Natural killer cell (primary cell): Measurements from ENCODE around the gene CORO7. TPM values are rescaled to one million over a fixed set of nuclear protein-coding genes. Genes with fewer than 3 reads are reported as not detected.

Source experiments
- ATAC-seq, 3 donors: fragments of 150-1000 bp in 2 of 3; fragments of 200-7000 bp in 1 of 3; cut with Tn5 transposase; 1 replicate in 1 of 3; 2 replicates in 2 of 3; pipeline ENCODE4 v1.10.0; 2021; ENCODE audit warnings: mild to moderate bottlenecking in 2 of 3, moderate library complexity in 2 of 3
- DNase-seq, 2 donors: peaks; one replicate each; pipeline versions ENCODE4 v3.0.0 to v3.0.0-alpha.2; 2013 to 2021; ENCODE audit warnings: mixed read lengths in 1 of 2
- H3K27ac ChIP-seq: one replicate; pipeline ENCODE4 v1.5.1; 2013; ENCODE audit warnings: mild to moderate bottlenecking, low read length
- H3K27me3 ChIP-seq: one replicate; pipeline ENCODE4 v1.6.1; 2013; ENCODE audit warnings: low read length; ENCODE audit not compliant: control insufficient read depth, insufficient read depth
- H3K36me3 ChIP-seq: one replicate; pipeline ENCODE4 v1.6.1; 2013; ENCODE audit warnings: low read length; ENCODE audit not compliant: control insufficient read depth, insufficient read depth
- H3K4me1 ChIP-seq: one replicate; pipeline ENCODE4 v1.6.1; 2013; ENCODE audit warnings: low read length; ENCODE audit not compliant: control insufficient read depth, insufficient read depth
- H3K4me3 ChIP-seq: one replicate; pipeline ENCODE4 v1.5.1; 2013; ENCODE audit warnings: low read length
- H3K9me3 ChIP-seq: one replicate; pipeline ENCODE4 v1.6.1; 2013; ENCODE audit warnings: low read length; ENCODE audit not compliant: control insufficient read depth, insufficient read depth
- H3K27ac Mint-ChIP-seq, 2 donors: one replicate each; pipeline ENCODE4 v1.8.0; 2022; ENCODE audit warnings: mild to moderate bottlenecking in 2 of 2, mixed read lengths in 2 of 2, moderate library complexity in 1 of 2
- H3K27me3 Mint-ChIP-seq, 2 donors: one replicate each; pipeline ENCODE4 v1.8.0; 2022; ENCODE audit warnings: low read depth in 2 of 2, mixed read lengths in 2 of 2
- H3K36me3 Mint-ChIP-seq: one replicate; pipeline ENCODE4 v1.8.0; 2022; ENCODE audit warnings: mixed read lengths
- H3K4me1 Mint-ChIP-seq, 2 donors: one replicate each; pipeline ENCODE4 v1.8.0; 2022; ENCODE audit warnings: mixed read lengths in 2 of 2
- H3K4me3 Mint-ChIP-seq: one replicate; pipeline ENCODE4 v1.8.0; 2022; ENCODE audit warnings: mild to moderate bottlenecking, moderate library complexity, mixed read lengths
- H3K9me3 Mint-ChIP-seq, 2 donors: one replicate each; pipeline ENCODE4 v1.8.0; 2022; ENCODE audit warnings: mixed read lengths in 2 of 2
- CTCF ChIP-seq: fragments of 200-600 bp; IDR thresholded peaks from one replicate; pipeline ENCODE4 v1.8.0; 2022; ENCODE audit warnings: antibody characterized with exemption
- WGBS: methylation state at CpG from one replicate; pipeline ENCODE4 v1.1.7; 2013; ENCODE audit warnings: missing lambda C conversion rate; ENCODE audit not compliant: insufficient coverage; 5-methylcytosine and 5-hydroxymethylcytosine counted together
- intact Hi-C: fragments of 100-400 bp; cut with micrococcal nuclease; formaldehyde crosslinking; loops from one replicate; pipeline ENCODE4 v1.14.2; 2022
- total RNA-seq, 4 donors: library from RNA; stranded (reverse); fragments of 120-200 nt in 1 of 4; gene quantifications; one replicate each; pipeline versions ENCODE4 v1.2.3 to v1.2.4, GENCODE V29; 2013 to 2022

CORO7 gene
- total RNA-seq, 3 donors from 2014 or later (not counting 1 experiment from before 2014, with no cell fraction given), result 335 to 425 (median 415) TPM

DNA sequence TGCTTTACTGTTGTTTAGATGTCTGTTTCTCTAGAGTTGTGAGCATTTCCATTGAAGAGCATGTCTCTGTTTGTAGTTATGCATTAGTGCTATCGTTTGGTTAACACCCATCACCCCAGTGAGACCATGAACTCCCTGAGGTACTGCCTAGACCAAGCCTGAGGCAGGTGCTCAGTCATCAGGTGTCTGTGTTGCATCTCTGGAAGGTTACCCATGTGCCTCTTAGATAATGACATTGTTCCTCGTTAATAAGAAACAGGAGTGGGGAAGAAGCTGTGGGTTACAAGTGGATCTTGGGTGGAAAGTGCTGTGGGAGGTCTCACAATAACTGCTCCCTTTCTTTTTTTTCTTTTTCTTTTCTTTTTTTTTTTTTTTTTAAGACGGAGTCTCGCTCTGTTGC, 27.6 kb upstream of the CORO7 start:
- Mint-ChIP-seq H3K9me3 (no peaks in the 10 kb centered on the region), H3K36me3 (peaks cover 9% of the 10 kb centered on the region)
- WGBS, result 88% methylated on average over 4 of the region's 4 CpGs

DNA sequence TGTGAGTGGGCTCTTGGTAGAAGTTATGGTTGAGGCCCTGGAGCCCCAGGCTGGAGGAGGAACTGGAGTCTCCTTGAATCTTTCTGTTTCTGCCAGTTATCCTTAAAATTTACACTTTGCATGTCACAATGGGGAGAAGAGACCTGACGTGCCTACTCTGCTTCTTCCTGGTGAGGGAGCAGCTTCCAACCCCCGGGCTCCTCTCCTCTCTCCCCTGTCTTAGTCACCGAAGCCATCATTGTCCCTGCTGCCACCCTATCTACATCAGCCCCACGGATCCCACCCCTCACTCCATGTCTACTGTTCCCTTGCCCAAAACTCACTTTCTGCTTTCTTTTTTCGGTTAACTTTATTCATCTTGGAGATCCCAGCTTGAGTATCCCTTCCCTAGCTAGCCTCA, 26.9 kb upstream of the CORO7 start:
- Mint-ChIP-seq H3K4me1 (no peaks in the 10 kb centered on the region), H3K27me3 (no peaks in the 10 kb centered on the region), H3K27ac (no peak overlapping the region), H3K9me3 (no peaks in the 10 kb centered on the region), H3K36me3 (peaks cover 9% of the 10 kb centered on the region), H3K4me3 (no peak overlapping the region)
- ATAC-seq, result no peak
- DNase-seq, result no peak
- Histone ChIP-seq H3K36me3 (peaks cover 80% of the 10 kb centered on the region), H3K4me3 (no peak overlapping the region), H3K4me1 (peaks cover 3% of the 10 kb centered on the region), H3K27ac (no peak overlapping the region), H3K27me3 (no peaks in the 10 kb centered on the region), H3K9me3 (no peaks in the 10 kb centered on the region)
- intact Hi-C loops, result no loop called here
- WGBS, result 85% methylated on average over 5 of the region's 5 CpGs
- TF ChIP-seq CTCF, result no peak

More for the DNA sequence above, 27.6 kb upstream of the CORO7 start:
- Histone ChIP-seq H3K36me3 (peaks cover 77% of the 10 kb centered on the region), H3K27me3 (no peaks in the 10 kb centered on the region), H3K4me1 (peaks cover 3% of the 10 kb centered on the region), H3K4me3 (no peak overlapping the region), H3K9me3 (no peaks in the 10 kb centered on the region), H3K27ac (no peak overlapping the region)
- no peaks in the 10 kb centered on the region for H3K4me1 Mint-ChIP-seq
- intact Hi-C loops, result no loop called here
- no peak for DNase-seq
- no peak overlapping the region for H3K27ac Mint-ChIP-seq
- no peak for ATAC-seq
- TF ChIP-seq CTCF, result no peak
- no peak overlapping the region for H3K4me3 Mint-ChIP-seq
- H3K27me3 Mint-ChIP-seq, result no peaks in the 10 kb centered on the region

DNA sequence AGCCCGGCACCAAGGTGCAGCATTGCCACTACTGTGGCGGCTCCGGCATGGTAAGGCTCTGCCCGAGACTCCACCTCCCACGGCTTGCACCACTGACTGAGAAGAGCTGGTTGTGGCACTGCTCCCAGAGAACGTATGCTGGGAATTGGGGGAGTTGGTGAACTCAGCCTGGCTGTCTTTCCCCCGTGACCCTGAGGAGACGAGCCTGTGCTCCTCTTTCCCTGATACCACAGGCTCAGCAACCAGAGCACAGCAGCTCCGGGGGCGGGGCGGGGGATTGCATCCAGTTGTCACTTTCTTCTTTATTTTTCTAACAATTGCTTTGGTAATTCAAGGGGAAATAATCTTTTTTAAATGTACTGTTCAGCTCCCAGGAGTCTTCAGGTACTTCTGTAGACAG, 26.0 kb upstream of the CORO7 start:
- Histone ChIP-seq H3K27ac (no peak overlapping the region), H3K36me3 (peaks cover 81% of the 10 kb centered on the region), H3K27me3 (no peaks in the 10 kb centered on the region), H3K4me1 (peaks cover 3% of the 10 kb centered on the region), H3K9me3 (no peaks in the 10 kb centered on the region), H3K4me3 (no peak overlapping the region)
- H3K36me3 Mint-ChIP-seq, result peaks cover 9% of the 10 kb centered on the region
- no peak for ATAC-seq
- no peak overlapping the region for H3K4me3 Mint-ChIP-seq
- WGBS, result 96% methylated on average over 11 of the region's 11 CpGs
- intact Hi-C loops, result no loop called here
- no peaks in the 10 kb centered on the region for H3K9me3 Mint-ChIP-seq
- H3K4me1 Mint-ChIP-seq, result no peaks in the 10 kb centered on the region
- no peaks in the 10 kb centered on the region for H3K27me3 Mint-ChIP-seq
- no peak for TF ChIP-seq CTCF
- no peak overlapping the region for H3K27ac Mint-ChIP-seq
- DNase-seq, result no peak

- TF ChIP-seq CTCF, result no peak
Measured at GRCh38 chr16:4437366-4437765, 21.0 kb upstream of the CORO7 start.

More at GRCh38 chr16:4437366-4437765, 21.0 kb upstream of the CORO7 start:
- no peaks in the 10 kb centered on the region for H3K9me3 Mint-ChIP-seq
- Histone ChIP-seq H3K9me3 (no peaks in the 10 kb centered on the region), H3K4me3 (no peak overlapping the region), H3K4me1 (peaks cover 3% of the 10 kb centered on the region), H3K27me3 (no peaks in the 10 kb centered on the region), H3K36me3 (peaks cover 65% of the 10 kb centered on the region), H3K27ac (no peak overlapping the region)
- no peak overlapping the region for H3K27ac Mint-ChIP-seq
- intact Hi-C loops, result no loop called here
- no peak overlapping the region for H3K4me3 Mint-ChIP-seq
- H3K36me3 Mint-ChIP-seq, result peaks cover 22% of the 10 kb centered on the region
- no peak for ATAC-seq
- WGBS, result 98% methylated on average over 3 of the region's 3 CpGs
- H3K4me1 Mint-ChIP-seq, result peaks cover 4 to 10% of the 10 kb centered on the region in 2 donors
- DNase-seq, result no peak
- no peaks in the 10 kb centered on the region for H3K27me3 Mint-ChIP-seq
